ENCODE results near the gene ZBTB47. TPM values are rescaled to one million over a fixed set of nuclear protein-coding genes. Genes with fewer than 3 reads are reported as not detected.

Gene ZBTB47
- total RNA-seq, 4 donors from 2014 or later, result 5.0 to 34.3 (median 10.3) TPM

DNA sequence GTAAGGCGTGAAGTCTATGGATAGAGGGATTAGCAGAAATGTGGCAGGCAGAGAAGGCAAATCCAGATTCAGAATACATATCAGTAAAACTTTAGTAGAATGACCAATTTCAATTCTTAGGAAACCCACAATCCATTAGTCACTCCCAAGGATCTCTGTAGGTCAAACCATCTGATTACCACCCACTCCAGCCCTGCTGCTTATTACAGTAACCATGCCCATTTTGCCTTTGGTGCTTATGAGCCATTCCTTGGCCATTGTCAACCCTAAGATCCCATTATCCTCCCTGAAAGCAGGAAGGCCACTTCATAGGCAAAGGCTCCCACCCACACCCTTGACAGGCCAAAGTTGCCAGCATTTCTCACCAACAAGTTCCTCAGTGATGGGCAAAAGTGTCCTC is 26.8 kb downstream of the ZBTB47 start:
- intact Hi-C loops (cut with DNase I), result no loop called here
- Histone ChIP-seq H3K27me3 (peaks cover 0 to 5% (median 0%) of the 10 kb centered on the region in 4 donors), H3K4me1 (peaks cover 5 to 23% (median 14%) of the 10 kb centered on the region in 3 donors), H3K4me3 (no peak overlapping the region), H3K27ac (no peak overlapping the region), H3K36me3 (no peaks in the 10 kb centered on the region), H3K9me3 (peaks cover 0 to 4% (median 0%) of the 10 kb centered on the region in 3 donors)
- no peak for DNase-seq
- no peak for TF ChIP-seq POLR2A (IDR thresholded peaks at IDR 0.05)
- TF ChIP-seq, protein P1, sequence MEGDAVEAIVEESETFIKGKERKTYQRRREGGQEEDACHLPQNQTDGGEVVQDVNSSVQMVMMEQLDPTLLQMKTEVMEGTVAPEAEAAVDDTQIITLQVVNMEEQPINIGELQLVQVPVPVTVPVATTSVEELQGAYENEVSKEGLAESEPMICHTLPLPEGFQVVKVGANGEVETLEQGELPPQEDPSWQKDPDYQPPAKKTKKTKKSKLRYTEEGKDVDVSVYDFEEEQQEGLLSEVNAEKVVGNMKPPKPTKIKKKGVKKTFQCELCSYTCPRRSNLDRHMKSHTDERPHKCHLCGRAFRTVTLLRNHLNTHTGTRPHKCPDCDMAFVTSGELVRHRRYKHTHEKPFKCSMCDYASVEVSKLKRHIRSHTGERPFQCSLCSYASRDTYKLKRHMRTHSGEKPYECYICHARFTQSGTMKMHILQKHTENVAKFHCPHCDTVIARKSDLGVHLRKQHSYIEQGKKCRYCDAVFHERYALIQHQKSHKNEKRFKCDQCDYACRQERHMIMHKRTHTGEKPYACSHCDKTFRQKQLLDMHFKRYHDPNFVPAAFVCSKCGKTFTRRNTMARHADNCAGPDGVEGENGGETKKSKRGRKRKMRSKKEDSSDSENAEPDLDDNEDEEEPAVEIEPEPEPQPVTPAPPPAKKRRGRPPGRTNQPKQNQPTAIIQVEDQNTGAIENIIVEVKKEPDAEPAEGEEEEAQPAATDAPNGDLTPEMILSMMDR (IDR thresholded peaks at IDR 0.05), result no peak
- WGBS, 2 donors, result 91 to 93% methylated on average over 1 of the region's 1 CpG

DNA sequence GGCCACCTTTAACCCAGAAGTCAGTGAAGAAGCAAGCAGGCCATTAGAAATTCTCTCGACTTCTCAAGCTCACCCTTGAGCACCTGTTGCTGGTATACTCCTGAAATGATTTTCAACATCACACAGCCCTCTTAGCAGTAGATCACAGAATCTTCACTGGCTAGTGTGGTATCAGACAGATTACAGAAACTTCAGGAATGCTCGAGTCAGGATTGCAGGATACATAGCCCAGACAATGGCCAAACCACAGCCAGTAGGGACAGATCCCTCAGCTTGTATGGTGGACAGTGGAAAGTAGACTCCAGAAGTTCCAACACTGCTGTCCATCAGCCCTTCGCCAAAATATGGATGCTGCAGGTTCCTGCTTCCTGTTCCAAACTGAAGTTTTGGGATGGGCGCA is 27.3 kb downstream of the ZBTB47 start:
- no peaks in the 10 kb centered on the region for H3K36me3 ChIP-seq
- WGBS, 2 donors, result 81 to 86% methylated on average over 3 to 4 of the region's 4 CpGs
- H3K4me1 ChIP-seq, result peaks cover 5 to 29% (median 19%) of the 10 kb centered on the region in 3 donors
- no peak overlapping the region for H3K4me3 ChIP-seq
- no peak for TF ChIP-seq POLR2A (IDR thresholded peaks at IDR 0.05)
- TF ChIP-seq, protein P1 (IDR thresholded peaks at IDR 0.05), result no peak
- H3K9me3 ChIP-seq, result peaks cover 0 to 4% (median 0%) of the 10 kb centered on the region in 3 donors
- intact Hi-C loops (cut with DNase I), result no loop called here
- DNase-seq, result no peak
- H3K27ac ChIP-seq, result no peak overlapping the region
- peaks cover 0 to 10% (median 0%) of the 10 kb centered on the region in 4 donors for H3K27me3 ChIP-seq

DNA sequence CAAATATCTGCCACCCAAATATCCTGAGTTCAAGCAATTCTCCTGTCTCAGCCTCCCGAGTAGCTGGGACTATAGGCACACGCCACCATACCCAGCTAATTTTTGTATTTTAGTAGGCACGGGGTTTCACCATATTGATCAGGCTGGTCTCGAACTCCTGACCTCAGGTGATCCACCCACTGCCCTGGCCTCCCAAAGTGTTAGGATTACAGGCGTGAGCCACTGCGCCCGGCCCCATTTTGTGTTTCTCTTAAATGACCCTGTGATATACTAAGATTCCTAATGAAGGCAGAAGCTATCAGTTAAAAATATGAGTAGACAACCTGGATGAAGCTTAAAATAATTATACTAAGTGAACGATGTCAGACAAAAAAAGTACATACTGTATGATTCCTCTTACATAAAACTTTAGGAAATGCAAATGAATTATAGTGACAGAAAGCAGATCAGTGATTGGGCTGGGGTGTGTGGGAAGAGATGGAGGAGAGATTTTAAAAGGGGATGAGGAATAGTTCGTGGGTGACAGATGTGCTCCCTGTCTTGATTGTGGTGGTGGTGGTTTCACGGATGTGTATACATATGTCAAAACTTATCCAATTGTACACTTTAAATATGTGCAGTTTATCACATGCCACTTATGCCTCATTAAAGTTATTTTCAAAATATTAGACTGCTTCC is 28.0 kb downstream of the ZBTB47 start:
- TF ChIP-seq, protein P1 (IDR thresholded peaks at IDR 0.05), result no peak
- TF ChIP-seq POLR2A (IDR thresholded peaks at IDR 0.05), result no peak
- H3K27me3 ChIP-seq, result peaks cover 0 to 17% (median 0%) of the 10 kb centered on the region in 4 donors
- H3K4me1 ChIP-seq, result peaks cover 5 to 33% (median 20%) of the 10 kb centered on the region in 3 donors
- intact Hi-C loops (cut with DNase I), result no loop called here
- no peak overlapping the region for H3K27ac ChIP-seq
- no peaks in the 10 kb centered on the region for H3K9me3 ChIP-seq
- no peaks in the 10 kb centered on the region for H3K36me3 ChIP-seq
- H3K4me3 ChIP-seq, result no peak overlapping the region
- WGBS, 2 donors, result 82 to 89% methylated on average over 10 of the region's 10 CpGs
- DNase-seq, result no peak

DNA sequence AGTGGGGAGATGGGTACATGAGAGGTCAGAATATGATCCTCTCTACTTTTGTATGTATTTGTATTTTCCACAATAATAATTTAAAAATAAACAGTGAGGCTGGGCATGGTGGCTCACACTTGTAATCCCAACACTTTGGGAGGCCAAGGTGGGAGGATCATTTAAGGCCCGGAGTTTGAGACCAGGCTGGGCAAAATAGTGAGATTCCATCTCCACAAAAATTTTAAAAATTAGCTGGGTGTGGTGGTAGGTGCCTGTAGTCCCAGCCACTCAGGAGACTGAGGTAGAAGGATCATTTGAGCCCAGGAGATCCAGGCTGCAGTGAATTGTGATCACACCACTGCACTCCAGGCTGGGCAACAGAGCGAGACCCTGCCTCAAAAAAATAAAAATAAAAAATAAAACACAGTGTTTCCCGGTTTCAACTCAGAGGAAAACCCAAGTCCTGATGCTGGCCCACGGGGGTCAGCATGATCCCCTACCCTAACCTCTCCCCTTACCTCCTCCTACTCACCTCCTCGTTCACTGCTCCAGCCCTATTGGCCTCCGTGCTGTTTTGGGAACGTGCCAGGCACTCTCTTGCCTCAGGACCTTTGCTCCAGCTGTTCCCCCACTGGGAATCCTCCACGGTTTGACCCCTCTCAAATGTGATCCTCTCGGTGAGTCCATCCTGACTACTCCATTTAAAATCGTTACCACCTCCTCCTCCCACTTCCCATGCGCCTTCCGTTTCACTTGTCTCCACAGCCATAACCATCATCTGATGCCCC is 29.0 kb downstream of the ZBTB47 start:
- H3K27me3 ChIP-seq, result peaks cover 0 to 24% (median 0%) of the 10 kb centered on the region in 4 donors
- H3K36me3 ChIP-seq, result no peaks in the 10 kb centered on the region
- peaks cover 5 to 33% (median 20%) of the 10 kb centered on the region in 3 donors for H3K4me1 ChIP-seq
- DNase-seq, result no peak
- no peak overlapping the region for H3K4me3 ChIP-seq
- no peaks in the 10 kb centered on the region for H3K9me3 ChIP-seq
- peak overlapping the region in 2 of 4 donors; percentile 65 to 73 for H3K27ac ChIP-seq
- TF ChIP-seq, protein P1 (IDR thresholded peaks at IDR 0.05), result no peak
- no peak for TF ChIP-seq POLR2A (IDR thresholded peaks at IDR 0.05)
- 76 to 81% methylated on average over 12 of the region's 12 CpGs for WGBS, 2 donors
- intact Hi-C loops (cut with DNase I), result no loop called here
